GM23248 (cell line): ENCODE results near the gene ALKBH4. TPM values are rescaled to one million over a fixed set of nuclear protein-coding genes. Genes with fewer than 3 reads are reported as not detected.

Experiments used
- DNase-seq: peaks from one replicate; pipeline ENCODE4 v3.0.0-alpha.2; 2015
- H2AFZ ChIP-seq: fragments of 200-600 bp; sonication (generic); 2 replicates; pipeline ENCODE4 v1.6.1; 2016; ENCODE audit warnings: antibody characterized with exemption
- H3F3A ChIP-seq: fragments of 200-600 bp; sonication (generic); 2 replicates; pipeline ENCODE4 v1.6.1; 2016; ENCODE audit warnings: mild to moderate bottlenecking, antibody characterized with exemption, mixed run types; ENCODE audit not compliant: insufficient read depth
- H3K27ac ChIP-seq: fragments of 200-600 bp; sonication (generic); 2 replicates; pipeline ENCODE4 v1.5.1; 2016; ENCODE audit warnings: mild to moderate bottlenecking
- H3K27me3 ChIP-seq: fragments of 200-600 bp; sonication (generic); replicated peaks from 2 replicates; pipeline ENCODE4 v1.6.1; 2016; ENCODE audit warnings: mild to moderate bottlenecking; ENCODE audit not compliant: insufficient read depth
- H3K36me3 ChIP-seq: fragments of 200-600 bp; sonication (generic); 2 replicates; pipeline ENCODE4 v1.6.1; 2016; ENCODE audit warnings: low read depth, mild to moderate bottlenecking
- H3K4me1 ChIP-seq: fragments of 200-600 bp; sonication (generic); 2 replicates; pipeline ENCODE4 v1.6.1; 2016; ENCODE audit warnings: mild to moderate bottlenecking; ENCODE audit not compliant: insufficient read depth
- H3K4me2 ChIP-seq: fragments of 200-600 bp; sonication (generic); one replicate; pipeline ENCODE4 v1.6.1; 2016; ENCODE audit warnings: mild to moderate bottlenecking; ENCODE audit not compliant: unreplicated experiment
- H3K4me3 ChIP-seq: fragments of 200-600 bp; sonication (generic); 2 replicates; pipeline ENCODE4 v1.5.1; 2016; ENCODE audit warnings: mild to moderate bottlenecking
- H3K79me2 ChIP-seq: fragments of 200-600 bp; sonication (generic); 2 replicates; pipeline ENCODE4 v1.6.1; 2016; ENCODE audit warnings: mild to moderate bottlenecking; ENCODE audit not compliant: insufficient read depth
- H3K9ac ChIP-seq: fragments of 200-600 bp; sonication (generic); 2 replicates; pipeline ENCODE4 v1.6.1; 2016; ENCODE audit warnings: mild to moderate bottlenecking
- H3K9me2 ChIP-seq: fragments of 200-600 bp; sonication (generic); 2 replicates; pipeline ENCODE4 v1.6.1; 2016; ENCODE audit warnings: mixed run types, mild to moderate bottlenecking, moderate library complexity; ENCODE audit not compliant: insufficient read depth
- H3K9me3 ChIP-seq: fragments of 200-600 bp; sonication (generic); one replicate; pipeline ENCODE4 v1.6.1; 2017; ENCODE audit warnings: low read depth
- H4K20me1 ChIP-seq: fragments of 200-600 bp; sonication (generic); 2 replicates; pipeline ENCODE4 v1.6.0; 2016; ENCODE audit not compliant: insufficient read depth
- EZH2 ChIP-seq: fragments of 200-600 bp; sonication (generic); IDR thresholded peaks from 2 replicates; pipeline ENCODE4 v1.6.1; 2018; ENCODE audit warnings: antibody characterized with exemption, mild to moderate bottlenecking; ENCODE audit not compliant: insufficient read depth, poor library complexity, severe bottlenecking
- EZH2phosphoT487 ChIP-seq: fragments of 200-600 bp; sonication (generic); IDR thresholded peaks from 2 replicates; pipeline ENCODE4 v1.6.1; 2018; ENCODE audit warnings: antibody characterized with exemption, moderate library complexity, mild to moderate bottlenecking, low read depth; ENCODE audit not compliant: insufficient read depth
- WGBS, 2 experiments: methylation state at CpG; one replicate each; pipeline ENCODE4 v1.1.6; 2015 to 2017; ENCODE audit warnings: low lambda C conversion rate in 2 of 2, low coverage in 1 of 2; ENCODE audit errors: missing lambda C conversion rate in 2 of 2; 5-methylcytosine and 5-hydroxymethylcytosine counted together
- in situ Hi-C: fragments of 300-500 bp; cut with MboI; formaldehyde crosslinking; loops from 2 replicates; pipeline ENCODE4 v1.15.0; 2020
- polyA plus RNA-seq: library from polyadenylated mRNA; unstranded; fragments of >200 nt; fragmentation: Nextera tagmentation; extraction: Ambion mirVana; gene quantifications from 2 replicates; pipeline ENCODE4 v1.2.1, GENCODE V29; 2016
- total RNA-seq: library from RNA; depleted of rRNA; stranded (reverse); fragments of >200 nt; shearing (Covaris generic); gene quantifications from 2 replicates; pipeline ENCODE4 v1.2.3, GENCODE V29; 2014

Gene ALKBH4
- total and polyA plus RNA-seq, 2 experiments from 2014 or later: 13.9 to 16.3 TPM

DNA sequence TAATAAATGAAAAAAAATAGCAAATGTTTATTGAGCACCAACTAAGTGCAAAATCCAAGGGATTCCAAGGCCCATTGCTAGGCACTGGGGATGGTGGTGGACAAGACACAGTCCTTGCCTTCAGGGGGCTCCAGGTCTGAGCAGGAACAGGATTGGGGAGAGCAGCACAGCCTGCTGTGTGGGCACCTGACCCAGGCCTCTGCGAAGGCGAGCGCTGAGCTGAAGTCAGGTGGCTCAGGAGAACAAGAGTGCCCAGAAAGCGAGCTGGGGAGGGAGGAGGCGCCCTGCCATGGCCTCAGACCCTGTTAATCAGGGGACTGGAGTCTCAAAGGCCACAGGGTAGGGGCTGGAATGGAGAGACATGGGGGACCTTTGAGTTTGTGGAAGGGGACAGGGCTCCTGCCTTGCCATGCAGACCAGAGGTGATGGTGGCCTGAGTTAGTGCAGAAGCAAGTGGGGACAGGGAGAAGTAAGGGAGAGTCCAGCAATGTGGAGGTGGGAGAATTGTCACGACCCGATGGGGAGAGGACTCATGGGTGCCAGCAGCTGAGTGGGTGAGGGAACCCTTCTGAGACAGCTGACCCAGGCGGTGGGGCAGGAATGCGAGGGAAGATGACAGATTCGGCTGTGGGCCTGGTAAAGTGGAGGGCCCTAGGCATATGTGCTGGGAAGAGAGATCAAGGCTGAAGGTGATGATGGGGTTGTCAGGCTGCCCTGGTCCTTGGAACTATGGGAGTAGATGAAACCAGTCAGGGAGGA is 35.3 kb downstream of the ALKBH4 start:
- H3K79me2 ChIP-seq: peaks cover 7% of the 10 kb centered on the region
- no peak overlapping the region for H3K9ac ChIP-seq
- H3F3A ChIP-seq: peaks cover 25% of the 10 kb centered on the region
- in situ Hi-C loops: no loop called here
- H3K4me3 ChIP-seq: no peak overlapping the region
- H3K27ac ChIP-seq: no peak overlapping the region
- no peaks in the 10 kb centered on the region; the same call in 1 of the 2 replicates for H3K36me3 ChIP-seq
- H2AFZ ChIP-seq: no peak overlapping the region
- H3K9me2 ChIP-seq: no peaks in the 10 kb centered on the region
- no peak overlapping the region for H3K4me2 ChIP-seq
- no peaks in the 10 kb centered on the region for H3K4me1 ChIP-seq
- H3K27me3 ChIP-seq: no peaks in the 10 kb centered on the region
- no peak for DNase-seq
- 94% methylated on average over 10 of the region's 10 CpGs for WGBS, 2 experiments
- no peaks in the 10 kb centered on the region for H3K9me3 ChIP-seq
- TF ChIP-seq EZH2phosphoT487: no peak
- no peaks in the 10 kb centered on the region for H4K20me1 ChIP-seq

DNA sequence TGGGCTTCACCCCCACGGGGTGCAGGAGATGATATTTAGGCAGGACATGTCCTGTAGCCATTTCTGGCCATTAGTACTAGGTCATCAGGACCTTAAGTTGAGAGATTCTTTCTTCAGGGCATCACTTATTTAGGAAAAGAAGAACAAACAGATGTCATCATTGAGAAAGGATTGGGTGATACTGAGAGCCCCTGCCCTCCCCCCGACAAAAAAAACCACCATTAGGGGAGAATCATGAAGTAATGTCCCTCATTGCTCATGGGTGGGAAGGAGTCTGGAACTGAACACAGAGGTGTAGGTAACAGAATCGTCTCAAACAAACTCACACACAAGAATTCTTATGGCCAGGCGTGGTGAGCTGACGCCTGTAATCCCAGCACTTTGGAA is 37.7 kb downstream of the ALKBH4 start:
- H3K36me3 ChIP-seq: no peaks in the 10 kb centered on the region; the same call in 1 of the 2 replicates
- H3K27me3 ChIP-seq: no peaks in the 10 kb centered on the region
- H3K4me2 ChIP-seq: no peak overlapping the region
- TF ChIP-seq EZH2phosphoT487: no peak
- TF ChIP-seq EZH2: no peak
- H3K9me3 ChIP-seq: no peaks in the 10 kb centered on the region
- H3K9me2 ChIP-seq: no peaks in the 10 kb centered on the region
- no peaks in the 10 kb centered on the region for H3K79me2 ChIP-seq
- H3K4me3 ChIP-seq: no peak overlapping the region
- WGBS, 2 experiments: 98 to 99% methylated on average over 5 of the region's 5 CpGs
- DNase-seq: no peak
- H2AFZ ChIP-seq: no peak overlapping the region
- no peak overlapping the region for H3K9ac ChIP-seq
- H3F3A ChIP-seq: peaks cover 20% of the 10 kb centered on the region
- H4K20me1 ChIP-seq: no peaks in the 10 kb centered on the region
- in situ Hi-C loops: no loop called here
- no peaks in the 10 kb centered on the region for H3K4me1 ChIP-seq
- H3K27ac ChIP-seq: no peak overlapping the region

DNA sequence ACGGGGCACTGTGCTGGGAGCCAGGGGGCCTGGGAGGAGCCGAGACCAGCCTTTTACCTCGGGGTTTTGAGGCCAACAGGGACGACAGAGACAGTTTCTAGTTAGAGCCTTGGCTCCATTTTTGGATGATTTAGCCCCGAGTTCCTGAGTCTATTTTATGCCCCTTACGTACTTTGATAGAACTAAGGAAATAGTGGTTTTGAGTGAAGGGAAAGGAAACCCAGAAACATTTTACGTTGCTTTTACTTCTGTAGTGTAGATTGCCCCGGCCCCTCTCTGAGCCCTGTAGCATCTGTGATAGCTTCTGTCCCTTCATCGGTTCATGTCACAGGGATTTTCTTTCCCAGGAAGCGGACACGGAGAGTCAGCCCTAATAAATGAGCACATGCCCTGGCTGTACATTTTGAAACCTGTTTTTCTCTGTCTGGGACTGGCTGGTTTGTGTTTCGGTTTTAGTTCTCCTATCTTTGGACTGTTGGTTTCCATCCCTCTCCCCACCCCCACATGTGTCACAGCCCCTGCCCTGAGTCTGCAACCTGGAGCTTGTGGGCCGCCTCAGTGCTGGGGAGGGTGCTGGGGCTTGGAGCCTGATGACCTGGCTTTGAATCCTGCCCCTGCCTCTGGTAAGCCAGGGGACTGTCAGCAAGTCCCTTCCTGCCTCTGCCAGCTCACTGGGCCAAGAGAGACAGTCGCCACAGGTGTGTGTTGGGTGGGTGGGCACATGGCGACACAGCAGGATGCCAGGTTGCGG is 38.2 kb downstream of the ALKBH4 start:
- Histone ChIP-seq H3K36me3 (no peaks in the 10 kb centered on the region; the same call in 1 of the 2 replicates), H3K9me2 (no peaks in the 10 kb centered on the region), H3K4me1 (no peaks in the 10 kb centered on the region), H3K9ac (no peak overlapping the region), H3K79me2 (no peaks in the 10 kb centered on the region), H3K4me3 (no peak overlapping the region), H2AFZ (no peak overlapping the region), H3F3A (peaks cover 15% of the 10 kb centered on the region), H3K9me3 (no peaks in the 10 kb centered on the region), H3K4me2 (no peak overlapping the region), H4K20me1 (no peaks in the 10 kb centered on the region), H3K27ac (no peak overlapping the region), H3K27me3 (no peaks in the 10 kb centered on the region)
- in situ Hi-C loops: no loop called here
- no peak for DNase-seq
- TF ChIP-seq EZH2phosphoT487: no peak
- TF ChIP-seq EZH2: no peak
- WGBS, 2 experiments: 90 to 91% methylated on average over 16 of the region's 16 CpGs

DNA sequence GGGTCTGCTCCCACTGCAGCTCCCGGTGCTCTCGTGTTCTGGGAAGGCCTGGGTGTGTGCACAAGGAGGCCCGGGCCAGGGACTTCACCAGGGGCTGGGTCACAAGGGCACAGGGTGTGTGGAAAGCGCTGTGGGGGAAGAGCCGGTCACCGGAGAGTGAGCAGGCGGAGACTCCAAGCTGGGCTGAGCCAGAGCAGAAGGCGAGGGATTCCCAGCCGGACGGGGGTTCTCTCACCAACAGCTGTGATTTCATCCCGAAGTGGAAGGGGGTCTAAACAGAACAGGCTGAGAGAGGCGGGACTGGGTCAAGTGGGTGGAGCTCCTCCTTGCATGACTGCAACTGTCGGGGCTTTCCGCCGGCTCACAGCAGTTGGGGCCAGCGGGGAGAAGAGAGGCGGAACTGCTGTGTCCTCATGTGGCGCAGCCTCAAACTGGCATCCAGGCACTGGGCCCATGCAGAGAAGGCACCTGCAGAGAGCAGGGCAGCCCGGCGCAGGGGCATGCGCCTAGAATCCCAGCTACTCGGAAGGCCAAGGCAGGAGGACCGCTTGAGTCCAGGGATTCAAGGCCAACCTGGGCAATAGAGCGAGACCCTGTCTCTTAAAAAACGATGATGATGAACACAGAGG is 38.9 kb downstream of the ALKBH4 start:
- in situ Hi-C loops: no loop called here

More for the DNA sequence above, 38.9 kb downstream of the ALKBH4 start:
- Histone ChIP-seq H3K36me3 (no peaks in the 10 kb centered on the region; the same call in 1 of the 2 replicates), H3F3A (peaks cover 8% of the 10 kb centered on the region; the same call in 1 of the 2 replicates), H3K4me2 (no peak overlapping the region), H3K79me2 (no peaks in the 10 kb centered on the region), H3K27ac (no peak overlapping the region), H3K4me1 (no peaks in the 10 kb centered on the region), H3K9me2 (no peaks in the 10 kb centered on the region), H4K20me1 (no peaks in the 10 kb centered on the region), H3K4me3 (no peak overlapping the region), H3K9ac (no peak overlapping the region), H3K9me3 (no peaks in the 10 kb centered on the region), H2AFZ (no peak overlapping the region), H3K27me3 (no peaks in the 10 kb centered on the region)
- WGBS, 2 experiments: 82 to 83% methylated on average over 23 to 24 of the region's 25 CpGs
- TF ChIP-seq EZH2: no peak
- TF ChIP-seq EZH2phosphoT487: no peak
- no peak for DNase-seq
